ENCODE results near the gene NTRK3. TPM values are rescaled to one million over a fixed set of nuclear protein-coding genes. Genes with fewer than 3 reads are reported as not detected.
"Not testable (repeated sequence)": the region's sequence is repeated elsewhere in the genome, so short reads cannot be mapped to it uniquely, and the experiment has no call there.

The NTRK3 gene
- total RNA-seq, 2 donors from 2014 or later: 4.2 to 7.2 TPM

DNA sequence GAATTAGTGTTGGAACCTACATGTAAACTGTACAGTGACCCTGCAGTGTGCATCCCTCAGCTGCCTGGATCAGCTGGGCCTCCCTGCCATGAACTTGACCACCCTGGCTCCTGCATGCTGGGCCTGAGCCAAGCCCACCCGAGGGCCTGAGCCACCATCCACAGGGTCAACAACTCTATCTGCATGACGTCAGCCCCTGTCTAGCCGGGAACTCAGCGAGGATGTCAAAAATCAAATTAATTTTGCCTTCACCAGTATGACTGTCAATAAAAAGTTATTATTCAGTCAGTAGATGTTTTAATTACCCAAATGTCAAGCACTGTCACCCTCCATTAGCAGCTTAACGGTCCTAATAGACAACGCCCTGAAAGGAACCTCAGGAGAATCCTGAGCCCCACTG is 181.4 kb downstream of the NTRK3 start:
- no peak for TF ChIP-seq CTCF (IDR thresholded peaks at IDR 0.05)
- TF ChIP-seq POLR2AphosphoS5 (IDR thresholded peaks at IDR 0.05): no peak
- no peak for TF ChIP-seq POLR2A (IDR thresholded peaks at IDR 0.05)
- Histone ChIP-seq H3K4me1 (replicated peaks) (no peaks in the 10 kb centered on the region), H3K9me3 (no peaks in the 10 kb centered on the region), H3K36me3 (no peaks in the 10 kb centered on the region), H3K4me3 (no peak overlapping the region), H3K27me3 (replicated peaks; ENCODE audit: insufficient read depth) (no peaks in the 10 kb centered on the region), H3K27ac (no peak overlapping the region)
- intact Hi-C loops (cut with DNase I): no loop called here
- WGBS: 74% methylated on average over 6 of the region's 6 CpGs
- DNase-seq (ENCODE audit: low spot score): no peak

DNA sequence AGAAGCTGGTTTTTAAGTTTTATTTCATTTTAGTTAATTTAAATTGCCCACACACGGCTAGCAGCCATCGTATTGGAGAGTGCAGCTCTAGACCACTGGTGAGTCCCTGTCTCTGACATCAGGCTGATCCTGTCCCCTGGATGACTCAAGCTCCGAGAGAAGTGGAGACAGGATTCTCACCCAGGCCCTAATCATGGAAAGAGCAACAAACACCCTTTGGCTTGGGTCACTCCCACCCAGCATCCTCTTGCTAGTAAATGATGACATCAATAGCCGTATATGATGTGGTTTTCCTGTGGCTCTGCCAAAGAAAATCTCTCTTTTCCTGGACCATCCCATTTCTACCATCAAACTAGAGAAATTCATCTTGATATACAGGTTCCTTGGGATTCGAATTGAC is 182.2 kb downstream of the NTRK3 start:
- H3K4me1 ChIP-seq (replicated peaks): no peaks in the 10 kb centered on the region
- TF ChIP-seq POLR2A (IDR thresholded peaks at IDR 0.05): no peak
- TF ChIP-seq CTCF (IDR thresholded peaks at IDR 0.05): no peak
- no peak for TF ChIP-seq POLR2AphosphoS5 (IDR thresholded peaks at IDR 0.05)
- DNase-seq (ENCODE audit: low spot score): no peak
- H3K9me3 ChIP-seq: no peaks in the 10 kb centered on the region
- WGBS: 94% methylated on average over 5 of the region's 5 CpGs
- no peak overlapping the region for H3K27ac ChIP-seq
- H3K4me3 ChIP-seq: no peak overlapping the region
- H3K36me3 ChIP-seq: no peaks in the 10 kb centered on the region
- H3K27me3 ChIP-seq (replicated peaks; ENCODE audit: insufficient read depth): no peaks in the 10 kb centered on the region
- intact Hi-C loops (cut with DNase I): no loop called here

DNA sequence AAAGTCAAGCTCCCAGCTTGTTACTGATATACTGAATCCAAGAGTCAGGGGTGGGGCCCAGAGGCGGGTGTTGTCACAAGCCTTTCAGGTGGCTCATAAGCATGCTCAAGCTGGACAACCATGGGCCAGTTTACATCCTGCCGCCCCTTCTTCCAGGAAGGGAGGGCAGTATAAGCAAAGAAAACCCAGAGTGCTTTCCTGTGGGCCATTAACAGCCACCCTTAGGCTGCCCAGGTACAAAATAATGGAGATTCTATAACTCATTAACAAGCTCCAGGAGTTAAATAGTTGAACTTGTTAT is 183.2 kb downstream of the NTRK3 start:
- no peaks in the 10 kb centered on the region for H3K27me3 ChIP-seq (replicated peaks; ENCODE audit: insufficient read depth)
- H3K27ac ChIP-seq: no peak overlapping the region
- H3K4me1 ChIP-seq (replicated peaks): no peaks in the 10 kb centered on the region
- TF ChIP-seq POLR2AphosphoS5 (IDR thresholded peaks at IDR 0.05): no peak
- no peak for TF ChIP-seq CTCF (IDR thresholded peaks at IDR 0.05)
- no peak for TF ChIP-seq POLR2A (IDR thresholded peaks at IDR 0.05)
- intact Hi-C loops (cut with DNase I): no loop called here
- H3K36me3 ChIP-seq: no peaks in the 10 kb centered on the region
- 75% methylated on average over 2 of the region's 2 CpGs for WGBS
- no peak overlapping the region for H3K4me3 ChIP-seq
- no peaks in the 10 kb centered on the region for H3K9me3 ChIP-seq
- DNase-seq (ENCODE audit: low spot score): no peak

DNA sequence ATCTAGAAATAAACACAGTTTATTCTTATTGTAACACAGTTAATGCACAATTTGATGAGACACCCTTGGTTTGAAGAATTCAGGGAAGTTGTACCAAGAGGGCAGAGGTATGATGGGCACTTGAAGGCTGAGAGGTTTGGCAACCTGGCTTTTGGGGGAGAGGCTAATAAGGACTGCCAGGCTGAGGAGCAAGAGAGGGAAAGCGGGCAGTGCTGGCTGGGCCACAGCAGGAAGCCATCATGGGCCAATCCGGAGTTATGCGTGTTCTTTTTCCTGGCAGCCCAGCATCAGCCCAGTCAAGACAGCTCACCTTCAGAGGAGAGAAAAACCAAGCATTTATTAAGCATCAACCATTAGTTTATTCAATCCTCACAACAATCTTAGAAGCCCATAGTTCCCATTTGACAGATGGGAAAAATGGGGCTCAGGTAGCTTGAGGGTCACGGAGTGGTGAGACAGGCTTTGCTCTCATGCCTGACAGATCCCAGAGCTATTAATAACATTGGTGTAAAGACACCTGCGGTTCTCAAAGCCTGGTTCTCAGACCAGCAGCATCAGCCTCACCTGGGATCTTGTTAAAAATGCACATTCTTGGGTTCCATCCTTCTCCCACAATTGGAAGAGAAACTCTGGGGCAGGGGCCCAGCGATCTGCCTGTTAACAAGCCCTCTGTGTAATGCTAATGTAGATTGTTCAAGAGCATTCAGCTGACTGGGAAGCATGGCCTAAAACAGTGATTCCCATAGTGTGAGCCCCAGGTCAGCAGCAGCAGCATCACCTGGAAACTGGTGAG is 183.7 kb downstream of the NTRK3 start:
- no peak for TF ChIP-seq CTCF (IDR thresholded peaks at IDR 0.05)
- TF ChIP-seq POLR2AphosphoS5 (IDR thresholded peaks at IDR 0.05): no peak
- TF ChIP-seq POLR2A (IDR thresholded peaks at IDR 0.05): no peak
- Histone ChIP-seq H3K27ac (no peak overlapping the region), H3K4me3 (no peak overlapping the region), H3K27me3 (replicated peaks; ENCODE audit: insufficient read depth) (no peaks in the 10 kb centered on the region), H3K4me1 (replicated peaks) (no peaks in the 10 kb centered on the region), H3K36me3 (no peaks in the 10 kb centered on the region), H3K9me3 (no peaks in the 10 kb centered on the region)
- no peak for DNase-seq (ENCODE audit: low spot score)
- intact Hi-C loops (cut with DNase I): no loop called here
- WGBS: 85% methylated on average over 6 of the region's 6 CpGs

- H3K4me3 ChIP-seq; DNase-seq (ENCODE audit: low spot score); H3K36me3 ChIP-seq; H3K27ac ChIP-seq; H3K9me3 ChIP-seq; H3K27me3 ChIP-seq (replicated peaks; ENCODE audit: insufficient read depth); H3K4me1 ChIP-seq (replicated peaks); intact Hi-C loops (cut with DNase I): not testable (repeated sequence)
- 80% methylated on average over 9 of the region's 9 CpGs for WGBS
These were observed 184.4 kb downstream of the NTRK3 start for GRCh38 chr15:88072133-88072532.

All from prostate gland (tissue), 2 donors.